Transverse colon (tissue), 4 donors: ENCODE results near the gene NAA11.

ENCODE experiments used
- CTCF ChIP-seq, 5 experiments: fragments of 200-600 bp in 3 of 5; fragments of 450-650 bp in 2 of 5; sonication (generic) in 3 of 5; IDR thresholded peaks; 1 replicate in 2 of 5; 2 replicates in 3 of 5; pipeline ENCODE4 v1.5.1; 2016 to 2017; ENCODE audit warnings: antibody characterized with exemption in 5 of 5, inconsistent platforms in 3 of 5, mild to moderate bottlenecking in 2 of 5, moderate library complexity in 1 of 5
- EP300 ChIP-seq: sonication (generic); formaldehyde crosslinking; IDR thresholded peaks from one replicate; pipeline ENCODE4 v1.6.1; 2017; ENCODE audit warnings: antibody characterized with exemption, low read depth
- POLR2AphosphoS5 ChIP-seq, 3 donors: sonication (generic); formaldehyde crosslinking; IDR thresholded peaks; one replicate each; pipeline ENCODE4 v1.6.1; 2016; ENCODE audit warnings: antibody characterized with exemption in 3 of 3

GRCh38 chr4:79273915-79274314 is 51.9 kb downstream of the NAA11 start:
- no peak for TF ChIP-seq CTCF (IDR thresholded peaks at IDR 0.05)
- no peak for TF ChIP-seq EP300
- TF ChIP-seq POLR2AphosphoS5 (IDR thresholded peaks at IDR 0.05) = no peak
